Smooth muscle cell (in vitro differentiated cells): ENCODE data around the gene RASAL1. TPM values are rescaled to one million over a fixed set of nuclear protein-coding genes. Genes with fewer than 3 reads are reported as not detected.

Source experiments
- DNase-seq: peaks from one replicate; lab custom pipeline; 2025; ENCODE audit not compliant: unreplicated experiment; lab: John Stamatoyannopoulos, UW
- H2AFZ ChIP-seq: fragments of 200-600 bp; sonication (generic); 2 replicates; pipeline ENCODE4 v1.6.0; 2016; ENCODE audit warnings: antibody characterized with exemption, low read depth, mild to moderate bottlenecking
- H3F3A ChIP-seq: fragments of 200-600 bp; sonication (generic); 2 replicates; pipeline ENCODE4 v1.6.0; 2017; ENCODE audit warnings: antibody characterized with exemption, low read depth
- H3K27ac ChIP-seq: fragments of 200-600 bp; sonication (generic); 2 replicates; pipeline ENCODE4 v1.5.1; 2016; ENCODE audit warnings: low read depth, mild to moderate bottlenecking
- H3K27me3 ChIP-seq: fragments of 200-600 bp; sonication (generic); 2 replicates; pipeline ENCODE4 v1.6.1; 2016; ENCODE audit warnings: low read depth, mild to moderate bottlenecking
- H3K36me3 ChIP-seq: fragments of 200-600 bp; sonication (generic); 2 replicates; pipeline ENCODE4 v1.5.1; 2016; ENCODE audit warnings: low read depth
- H3K4me1 ChIP-seq: fragments of 200-600 bp; sonication (generic); 2 replicates; pipeline ENCODE4 v1.5.1; 2016; ENCODE audit warnings: low read depth
- H3K4me2 ChIP-seq: fragments of 200-600 bp; sonication (generic); 2 replicates; pipeline ENCODE4 v1.6.0; 2016; ENCODE audit warnings: mild to moderate bottlenecking
- H3K4me3 ChIP-seq: fragments of 200-600 bp; sonication (generic); 2 replicates; pipeline ENCODE4 v1.5.1; 2016; ENCODE audit warnings: mild to moderate bottlenecking
- H3K79me2 ChIP-seq: fragments of 200-600 bp; sonication (generic); 2 replicates; pipeline ENCODE4 v1.6.0; 2016; ENCODE audit warnings: low read depth, mild to moderate bottlenecking
- H3K9ac ChIP-seq: fragments of 200-600 bp; sonication (generic); 2 replicates; pipeline ENCODE4 v1.6.0; 2016; ENCODE audit warnings: low read depth
- H3K9me3 ChIP-seq: fragments of 200-600 bp; sonication (generic); replicated peaks from 2 replicates; pipeline ENCODE4 v1.5.1; 2016; ENCODE audit warnings: low read depth
- H4K20me1 ChIP-seq: fragments of 200-600 bp; sonication (generic); 2 replicates; pipeline ENCODE4 v1.6.0; 2016; ENCODE audit warnings: low read depth
- WGBS: methylation state at CpG from one replicate; pipeline ENCODE4 v1.1.7; 2016; ENCODE audit warnings: low lambda C conversion rate; 5-methylcytosine and 5-hydroxymethylcytosine counted together
- polyA plus RNA-seq: library from polyadenylated mRNA; unstranded; fragments of >200 nt; fragmentation: Nextera tagmentation; extraction: Ambion mirVana; gene quantifications from 2 replicates; pipeline ENCODE4 v1.2.1, GENCODE V29; 2016
- total RNA-seq: library from RNA; depleted of rRNA; stranded (reverse); fragments of >200 nt; gene quantifications from 2 replicates; pipeline ENCODE4 v1.2.3, GENCODE V29; 2014
- TF ChIP-seq, protein P1 (sequence below): fragments of 200-600 bp; sonication (generic); IDR thresholded peaks from 2 replicates; pipeline ENCODE4 v1.5.1; 2017; ENCODE audit warnings: borderline replicate concordance, mild to moderate bottlenecking, antibody characterized with exemption; ENCODE audit not compliant: insufficient read depth, poor library complexity, severe bottlenecking

Gene RASAL1
- total and polyA plus RNA-seq, 2 experiments from 2014 or later, result not detected

- H3K27ac ChIP-seq, result no peak overlapping the region
- H3K79me2 ChIP-seq, result no peaks in the 10 kb centered on the region
- no peaks in the 10 kb centered on the region for H3K27me3 ChIP-seq
- no peaks in the 10 kb centered on the region for H3K9me3 ChIP-seq
- no peak overlapping the region for H2AFZ ChIP-seq
- no peak for DNase-seq
- TF ChIP-seq, protein P1, sequence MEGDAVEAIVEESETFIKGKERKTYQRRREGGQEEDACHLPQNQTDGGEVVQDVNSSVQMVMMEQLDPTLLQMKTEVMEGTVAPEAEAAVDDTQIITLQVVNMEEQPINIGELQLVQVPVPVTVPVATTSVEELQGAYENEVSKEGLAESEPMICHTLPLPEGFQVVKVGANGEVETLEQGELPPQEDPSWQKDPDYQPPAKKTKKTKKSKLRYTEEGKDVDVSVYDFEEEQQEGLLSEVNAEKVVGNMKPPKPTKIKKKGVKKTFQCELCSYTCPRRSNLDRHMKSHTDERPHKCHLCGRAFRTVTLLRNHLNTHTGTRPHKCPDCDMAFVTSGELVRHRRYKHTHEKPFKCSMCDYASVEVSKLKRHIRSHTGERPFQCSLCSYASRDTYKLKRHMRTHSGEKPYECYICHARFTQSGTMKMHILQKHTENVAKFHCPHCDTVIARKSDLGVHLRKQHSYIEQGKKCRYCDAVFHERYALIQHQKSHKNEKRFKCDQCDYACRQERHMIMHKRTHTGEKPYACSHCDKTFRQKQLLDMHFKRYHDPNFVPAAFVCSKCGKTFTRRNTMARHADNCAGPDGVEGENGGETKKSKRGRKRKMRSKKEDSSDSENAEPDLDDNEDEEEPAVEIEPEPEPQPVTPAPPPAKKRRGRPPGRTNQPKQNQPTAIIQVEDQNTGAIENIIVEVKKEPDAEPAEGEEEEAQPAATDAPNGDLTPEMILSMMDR, result no peak
- H3K4me3 ChIP-seq, result no peak overlapping the region
- no peak overlapping the region for H3K4me2 ChIP-seq
- H3K9ac ChIP-seq, result no peak overlapping the region
- WGBS, result 74% methylated on average over 2 of the region's 2 CpGs
- no peaks in the 10 kb centered on the region for H3F3A ChIP-seq
- H4K20me1 ChIP-seq, result no peaks in the 10 kb centered on the region
- H3K36me3 ChIP-seq, result no peaks in the 10 kb centered on the region
- H3K4me1 ChIP-seq, result no peaks in the 10 kb centered on the region
These were observed 22.2 kb downstream of the RASAL1 start for GRCh38 chr12:113113397-113113796.

- H3K9me3 ChIP-seq, result no peaks in the 10 kb centered on the region
- H4K20me1 ChIP-seq, result no peaks in the 10 kb centered on the region
- 75% methylated on average over 39 of the region's 39 CpGs for WGBS
- no peaks in the 10 kb centered on the region for H3K27me3 ChIP-seq
- no peak overlapping the region for H3K4me2 ChIP-seq
- H3K4me1 ChIP-seq, result no peaks in the 10 kb centered on the region
- H3F3A ChIP-seq, result no peaks in the 10 kb centered on the region
- TF ChIP-seq, protein P1, result no peak
- no peaks in the 10 kb centered on the region for H3K36me3 ChIP-seq
- DNase-seq, result no peak
- H3K27ac ChIP-seq, result no peak overlapping the region
- H3K79me2 ChIP-seq, result no peaks in the 10 kb centered on the region
- H3K4me3 ChIP-seq, result no peak overlapping the region
- H3K9ac ChIP-seq, result no peak overlapping the region
- no peak overlapping the region for H2AFZ ChIP-seq
These were observed 23.3 kb downstream of the RASAL1 start for GRCh38 chr12:113112043-113112899.

GRCh38 chr12:113111247-113111646 is 24.3 kb downstream of the RASAL1 start:
- no peak overlapping the region for H3K27ac ChIP-seq
- no peaks in the 10 kb centered on the region for H3K27me3 ChIP-seq
- WGBS, result 93% methylated on average over 3 of the region's 3 CpGs
- H3K9me3 ChIP-seq, result no peaks in the 10 kb centered on the region
- H2AFZ ChIP-seq, result no peak overlapping the region
- no peaks in the 10 kb centered on the region for H4K20me1 ChIP-seq
- no peak overlapping the region for H3K9ac ChIP-seq
- TF ChIP-seq, protein P1, result no peak
- no peaks in the 10 kb centered on the region for H3K4me1 ChIP-seq
- no peak overlapping the region for H3K4me3 ChIP-seq
- no peaks in the 10 kb centered on the region for H3F3A ChIP-seq
- no peak for DNase-seq
- H3K79me2 ChIP-seq, result no peaks in the 10 kb centered on the region
- no peak overlapping the region for H3K4me2 ChIP-seq
- no peaks in the 10 kb centered on the region for H3K36me3 ChIP-seq
